Endodermal cell (in vitro differentiated cells): ENCODE measurements around the gene FAM72A. TPM values are rescaled to one million over a fixed set of nuclear protein-coding genes. Genes with fewer than 3 reads are reported as not detected.

ENCODE experiments used
- DNase-seq: peaks from one replicate; pipeline ENCODE4 v3.0.0-alpha.2; 2017
- H3K27ac ChIP-seq: 2 replicates; pipeline ENCODE4 v1.5.1; 2013; ENCODE audit warnings: mild to moderate bottlenecking, low read depth, low read length, moderate library complexity
- H3K27me3 ChIP-seq: 2 replicates; pipeline ENCODE4 v1.6.1; 2013; ENCODE audit warnings: mild to moderate bottlenecking, low read length, moderate library complexity; ENCODE audit not compliant: insufficient read depth, control insufficient read depth, poor library complexity, severe bottlenecking
- H3K36me3 ChIP-seq: 2 replicates; pipeline ENCODE4 v1.7.0; 2013; ENCODE audit warnings: mild to moderate bottlenecking, low read length, moderate library complexity; ENCODE audit not compliant: control insufficient read depth, insufficient read depth
- H3K4me1 ChIP-seq: one replicate; pipeline ENCODE4 v1.7.0; 2013; ENCODE audit warnings: low read length; ENCODE audit not compliant: control insufficient read depth, insufficient read depth
- H3K4me3 ChIP-seq: 2 replicates; pipeline ENCODE4 v1.5.1; 2013; ENCODE audit warnings: mild to moderate bottlenecking, low read length, moderate library complexity
- H3K9ac ChIP-seq: 2 replicates; pipeline ENCODE4 v1.6.1; 2013; ENCODE audit warnings: mild to moderate bottlenecking, low read length, moderate library complexity; ENCODE audit not compliant: poor library complexity, severe bottlenecking; ENCODE audit errors: extremely low read depth
- H3K9me3 ChIP-seq: 2 replicates; pipeline ENCODE4 v1.6.1; 2013; ENCODE audit warnings: mild to moderate bottlenecking, low read length, moderate library complexity; ENCODE audit not compliant: control insufficient read depth
- H3K27ac Mint-ChIP-seq: 2 replicates; pipeline ENCODE4 v1.8.0; 2020; ENCODE audit warnings: mixed read lengths
- H3K27me3 Mint-ChIP-seq: 2 replicates; pipeline ENCODE4 v1.8.0; 2021; ENCODE audit warnings: mild to moderate bottlenecking, mixed read lengths; ENCODE audit not compliant: insufficient read depth
- H3K36me3 Mint-ChIP-seq: 2 replicates; pipeline ENCODE4 v1.8.0; 2020; ENCODE audit warnings: low read depth, mixed read lengths
- H3K4me1 Mint-ChIP-seq: 2 replicates; pipeline ENCODE4 v1.8.0; 2020; ENCODE audit warnings: mixed read lengths
- H3K4me3 Mint-ChIP-seq: 2 replicates; pipeline ENCODE4 v1.8.0; 2020; ENCODE audit warnings: mild to moderate bottlenecking, moderate library complexity, mixed read lengths
- H3K9me3 Mint-ChIP-seq: 2 replicates; pipeline ENCODE4 v1.8.0; 2020; ENCODE audit warnings: mild to moderate bottlenecking, mixed read lengths
- WGBS, 2 experiments: methylation state at CpG; one replicate each; pipeline versions ENCODE4 v1.1.5 to v1.1.7; 2013; ENCODE audit warnings: missing lambda C conversion rate in 2 of 2, mixed read lengths in 1 of 2; ENCODE audit not compliant: insufficient coverage in 1 of 2, insufficient read length in 1 of 2; 5-methylcytosine and 5-hydroxymethylcytosine counted together
- total RNA-seq, 2 donors: library from RNA; stranded (reverse); fragmentation: NEBNext Ultra II Directional in 1 of 2; extraction: Animal tissue kit (Norgen Biotek cat#: 25700) in 1 of 2; gene quantifications; 2 replicates in 1 of 2; 3 replicates in 1 of 2; pipeline ENCODE4 v1.2.1, GENCODE V29; 2021
- TF ChIP-seq, protein P1 (sequence below): fragments of 200-600 bp; sonication (generic); conservative IDR thresholded peaks from 2 replicates; pipeline ENCODE4 v1.5.0; 2021; ENCODE audit warnings: antibody characterized with exemption, mild to moderate bottlenecking

Gene FAM72A
- total RNA-seq, 2 donors from 2014 or later = 8.4 to 16.4 TPM

DNA sequence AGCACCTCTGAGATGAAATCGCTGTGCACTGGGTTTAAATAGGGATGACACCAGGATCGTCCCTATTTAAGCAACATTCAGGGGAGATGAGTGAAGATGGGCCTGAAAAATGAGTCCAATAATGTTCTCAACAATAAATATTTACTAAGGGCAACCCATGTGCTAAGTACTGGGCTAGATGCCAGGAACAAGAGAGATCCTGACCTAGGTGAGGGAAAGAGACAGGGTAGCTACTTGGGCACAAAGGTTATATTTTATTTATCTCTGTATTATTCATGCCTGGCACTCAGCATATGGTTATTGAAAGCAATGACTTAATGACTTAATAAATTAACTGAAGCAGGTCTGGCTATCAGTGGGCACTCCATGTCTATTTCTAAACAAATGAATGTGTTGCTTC is 58.0 kb downstream of the FAM72A start:
- Histone ChIP-seq H3K9ac (no peak overlapping the region), H3K27ac (no peak overlapping the region), H3K36me3 (no peaks in the 10 kb centered on the region), H3K4me1 (no peaks in the 10 kb centered on the region), H3K27me3 (peaks cover 7% of the 10 kb centered on the region), H3K9me3 (no peaks in the 10 kb centered on the region), H3K4me3 (no peak overlapping the region)
- Mint-ChIP-seq H3K4me3 (no peak overlapping the region), H3K36me3 (no peaks in the 10 kb centered on the region), H3K27me3 (no peaks in the 10 kb centered on the region), H3K27ac (no peak overlapping the region), H3K4me1 (no peaks in the 10 kb centered on the region), H3K9me3 (no peaks in the 10 kb centered on the region)
- 82 to 92% methylated on average over 2 of the region's 2 CpGs for WGBS, 2 experiments
- TF ChIP-seq, protein P1, sequence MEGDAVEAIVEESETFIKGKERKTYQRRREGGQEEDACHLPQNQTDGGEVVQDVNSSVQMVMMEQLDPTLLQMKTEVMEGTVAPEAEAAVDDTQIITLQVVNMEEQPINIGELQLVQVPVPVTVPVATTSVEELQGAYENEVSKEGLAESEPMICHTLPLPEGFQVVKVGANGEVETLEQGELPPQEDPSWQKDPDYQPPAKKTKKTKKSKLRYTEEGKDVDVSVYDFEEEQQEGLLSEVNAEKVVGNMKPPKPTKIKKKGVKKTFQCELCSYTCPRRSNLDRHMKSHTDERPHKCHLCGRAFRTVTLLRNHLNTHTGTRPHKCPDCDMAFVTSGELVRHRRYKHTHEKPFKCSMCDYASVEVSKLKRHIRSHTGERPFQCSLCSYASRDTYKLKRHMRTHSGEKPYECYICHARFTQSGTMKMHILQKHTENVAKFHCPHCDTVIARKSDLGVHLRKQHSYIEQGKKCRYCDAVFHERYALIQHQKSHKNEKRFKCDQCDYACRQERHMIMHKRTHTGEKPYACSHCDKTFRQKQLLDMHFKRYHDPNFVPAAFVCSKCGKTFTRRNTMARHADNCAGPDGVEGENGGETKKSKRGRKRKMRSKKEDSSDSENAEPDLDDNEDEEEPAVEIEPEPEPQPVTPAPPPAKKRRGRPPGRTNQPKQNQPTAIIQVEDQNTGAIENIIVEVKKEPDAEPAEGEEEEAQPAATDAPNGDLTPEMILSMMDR = no peak
- DNase-seq = no peak

DNA sequence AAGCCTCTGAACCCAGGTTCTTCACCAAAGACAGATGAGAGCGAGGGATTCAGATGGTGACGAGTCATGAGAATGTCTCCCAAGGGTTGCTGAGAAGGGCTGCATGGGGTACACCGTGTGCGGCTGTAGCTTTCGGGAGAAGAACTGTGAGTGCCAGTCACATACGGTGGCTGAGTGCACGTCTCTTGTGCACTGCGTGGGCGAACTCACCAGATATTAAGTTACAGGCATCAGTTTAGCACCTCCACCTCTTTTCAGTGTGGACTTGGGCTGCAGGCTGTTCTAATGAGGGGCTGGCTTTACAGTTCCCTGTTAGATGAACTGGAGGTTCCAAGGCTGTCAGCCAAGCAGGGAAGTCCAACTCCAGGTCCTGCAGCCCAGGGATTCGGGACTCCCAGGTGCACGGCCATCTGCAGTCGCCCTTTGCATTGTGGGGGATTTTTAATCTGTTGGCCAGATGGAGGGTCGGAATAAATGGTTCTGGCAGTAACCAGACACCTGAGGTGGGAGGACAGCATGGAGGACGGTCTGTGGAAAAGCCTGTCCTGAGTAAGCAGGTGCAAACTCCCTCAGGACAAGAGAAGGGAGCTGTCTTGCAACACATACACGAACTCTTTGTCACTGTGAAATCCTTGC is 59.0 kb downstream of the FAM72A start:
- Mint-ChIP-seq H3K36me3 (no peaks in the 10 kb centered on the region), H3K27ac (no peak overlapping the region), H3K4me1 (no peaks in the 10 kb centered on the region), H3K27me3 (no peaks in the 10 kb centered on the region), H3K9me3 (no peaks in the 10 kb centered on the region), H3K4me3 (no peak overlapping the region)
- 92 to 97% methylated on average over 12 to 15 of the region's 15 CpGs for WGBS, 2 experiments
- Histone ChIP-seq H3K4me3 (no peak overlapping the region), H3K27me3 (peaks cover 7% of the 10 kb centered on the region), H3K36me3 (no peaks in the 10 kb centered on the region), H3K9me3 (no peaks in the 10 kb centered on the region), H3K4me1 (no peaks in the 10 kb centered on the region), H3K9ac (no peak overlapping the region), H3K27ac (no peak overlapping the region)
- no peak for DNase-seq
- TF ChIP-seq, protein P1 = no peak

DNA sequence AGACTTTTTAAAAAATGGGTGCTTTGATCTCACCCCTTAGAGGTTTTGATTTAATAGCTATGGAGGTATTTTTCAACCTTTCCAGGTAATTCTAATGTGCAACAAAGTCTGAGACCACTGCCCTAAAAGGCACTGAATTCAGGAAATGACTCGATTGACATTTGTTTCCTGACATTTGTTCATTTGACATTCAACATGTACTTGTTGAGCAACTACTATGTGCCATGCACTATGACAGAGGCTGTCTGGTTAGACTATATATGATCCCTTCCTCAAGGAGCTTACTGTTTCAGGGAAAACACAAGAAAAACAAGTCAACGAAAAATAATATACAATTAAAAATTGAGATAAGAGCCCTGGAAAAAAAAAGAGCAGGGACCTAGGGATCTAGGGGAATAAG is 59.9 kb downstream of the FAM72A start:
- TF ChIP-seq, protein P1 = no peak
- Histone ChIP-seq H3K9me3 (no peaks in the 10 kb centered on the region), H3K9ac (no peak overlapping the region), H3K4me1 (no peaks in the 10 kb centered on the region), H3K4me3 (no peak overlapping the region), H3K36me3 (no peaks in the 10 kb centered on the region), H3K27me3 (peaks cover 7% of the 10 kb centered on the region), H3K27ac (no peak overlapping the region)
- Mint-ChIP-seq H3K9me3 (no peaks in the 10 kb centered on the region), H3K27ac (no peak overlapping the region), H3K4me3 (no peak overlapping the region), H3K27me3 (no peaks in the 10 kb centered on the region), H3K36me3 (no peaks in the 10 kb centered on the region), H3K4me1 (no peaks in the 10 kb centered on the region)
- 82 to 100% methylated on average over 1 to 2 of the region's 2 CpGs for WGBS, 2 experiments
- no peak for DNase-seq
